GM13976 (cell line): ENCODE measurements around the gene CD33.
A peak's percentile ranks its signal among the peaks of the same experiment; 100 is the strongest.

Experiments
- DNase-seq: peaks from one replicate; pipeline ENCODE4 v3.0.0; 2012; ENCODE audit warnings: low spot score
- in situ Hi-C: fragments of 300-500 bp; cut with MboI; formaldehyde crosslinking; loops from one replicate; pipeline ENCODE4 v1.12.0; 2022; ENCODE audit warnings: low sequenced_read_pairs, mixed read lengths, inconsistent platforms; ENCODE audit not compliant: unreplicated experiment
- TF ChIP-seq, protein P1 (sequence below): IDR thresholded peaks from 2 replicates; pipeline ENCODE4 v1.5.1; 2012; ENCODE audit warnings: borderline replicate concordance, mild to moderate bottlenecking; ENCODE audit not compliant: insufficient read depth; ENCODE audit errors: extremely low read depth, missing control alignments, control extremely low read depth

Gene CD33

DNA sequence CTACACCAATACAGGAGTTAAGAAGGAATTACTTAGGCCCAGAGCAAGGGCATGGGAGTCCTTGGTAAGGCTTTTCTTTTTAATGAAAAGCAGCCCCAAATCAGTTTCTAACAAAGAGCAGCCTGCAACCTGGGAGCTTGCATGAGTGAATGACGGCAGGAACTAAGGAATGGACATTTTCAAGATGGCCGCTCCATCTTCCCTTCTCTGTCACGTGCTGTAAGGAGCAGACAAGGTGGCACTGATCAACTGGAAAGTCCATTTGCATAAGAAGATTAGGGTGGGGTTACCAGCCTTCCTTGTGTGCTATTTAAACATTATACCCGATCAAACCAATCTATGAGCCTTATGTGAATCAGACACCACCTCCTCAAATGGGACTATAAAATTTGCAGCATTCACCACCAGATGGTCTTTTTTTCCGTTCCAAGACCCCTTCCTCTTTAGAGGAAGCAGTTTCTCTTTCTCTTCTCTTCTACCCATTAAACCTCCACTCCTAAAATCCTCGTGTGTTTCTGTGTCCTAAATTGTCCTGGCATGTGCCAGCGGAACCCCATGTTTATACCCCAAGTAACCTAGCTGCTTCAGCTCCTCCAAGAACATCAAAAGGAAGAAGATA lies 23.2 kb downstream of the CD33 start:
- in situ Hi-C loops = no loop called here
- TF ChIP-seq, protein P1, sequence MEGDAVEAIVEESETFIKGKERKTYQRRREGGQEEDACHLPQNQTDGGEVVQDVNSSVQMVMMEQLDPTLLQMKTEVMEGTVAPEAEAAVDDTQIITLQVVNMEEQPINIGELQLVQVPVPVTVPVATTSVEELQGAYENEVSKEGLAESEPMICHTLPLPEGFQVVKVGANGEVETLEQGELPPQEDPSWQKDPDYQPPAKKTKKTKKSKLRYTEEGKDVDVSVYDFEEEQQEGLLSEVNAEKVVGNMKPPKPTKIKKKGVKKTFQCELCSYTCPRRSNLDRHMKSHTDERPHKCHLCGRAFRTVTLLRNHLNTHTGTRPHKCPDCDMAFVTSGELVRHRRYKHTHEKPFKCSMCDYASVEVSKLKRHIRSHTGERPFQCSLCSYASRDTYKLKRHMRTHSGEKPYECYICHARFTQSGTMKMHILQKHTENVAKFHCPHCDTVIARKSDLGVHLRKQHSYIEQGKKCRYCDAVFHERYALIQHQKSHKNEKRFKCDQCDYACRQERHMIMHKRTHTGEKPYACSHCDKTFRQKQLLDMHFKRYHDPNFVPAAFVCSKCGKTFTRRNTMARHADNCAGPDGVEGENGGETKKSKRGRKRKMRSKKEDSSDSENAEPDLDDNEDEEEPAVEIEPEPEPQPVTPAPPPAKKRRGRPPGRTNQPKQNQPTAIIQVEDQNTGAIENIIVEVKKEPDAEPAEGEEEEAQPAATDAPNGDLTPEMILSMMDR = no peak
- DNase-seq = no peak

DNA sequence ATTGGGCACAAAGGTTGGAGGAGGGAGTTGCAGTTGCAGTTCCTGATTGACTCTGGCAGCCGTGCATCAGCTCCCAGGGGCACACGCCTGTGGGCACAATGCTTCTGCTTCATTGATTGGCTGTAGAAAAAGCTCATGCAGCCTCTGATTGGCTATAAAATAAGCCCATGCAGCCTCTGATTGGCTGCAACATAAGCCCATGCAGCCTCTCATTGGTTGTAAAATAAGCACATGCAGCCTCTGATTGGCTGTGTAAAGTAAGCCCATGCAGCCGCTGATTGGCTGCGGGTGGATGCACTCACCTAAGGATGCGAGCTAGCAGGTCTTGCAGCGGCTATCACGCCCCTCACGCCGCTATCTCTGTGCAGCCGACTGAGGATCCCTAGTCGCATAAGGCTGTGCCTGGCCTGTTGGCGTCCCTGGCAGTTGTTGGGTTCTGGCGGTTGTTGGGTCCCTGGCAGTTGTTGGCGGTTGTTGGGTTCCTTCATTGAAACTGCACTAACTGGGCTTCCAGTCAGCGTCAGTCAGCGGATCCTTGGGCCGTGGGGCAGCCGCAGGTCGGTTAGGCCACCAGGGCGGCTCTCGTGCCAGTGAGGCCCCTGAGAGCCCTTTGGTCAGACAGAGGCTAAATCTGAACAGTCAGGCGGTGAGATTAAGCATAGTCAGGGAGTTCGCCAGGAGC lies 26.0 kb downstream of the CD33 start, which contains the start of gene SIGLECL1:
Gene SIGLECL1, plus strand, starts transcription at position 295 of the 682 bp plus-strand sequence. CDS start 12,993 bp downstream, outside the sequence.
- TF ChIP-seq, protein P1 = no peak
- DNase-seq = no peak
- in situ Hi-C loops = no loop called here

- DNase-seq = peak; percentile 44
- TF ChIP-seq, protein P1 = no peak
- in situ Hi-C loops = no loop called here
These were observed 26.6 kb downstream of the CD33 start for GRCh38 chr19:51251468-51251820.

- DNase-seq = no peak
- TF ChIP-seq, protein P1 = no peak
- in situ Hi-C loops = no loop called here
These were observed 27.6 kb downstream of the CD33 start for GRCh38 chr19:51252306-51253079.

GRCh38 chr19:51253088-51253806 lies 28.4 kb downstream of the CD33 start:
- in situ Hi-C loops = no loop called here
- no peak for DNase-seq

More at GRCh38 chr19:51253088-51253806, 28.4 kb downstream of the CD33 start:
- TF ChIP-seq, protein P1 = no peak
